Thyroid gland (tissue), 4 donors: Measurements from ENCODE around the gene ZNF335. TPM values are rescaled to one million over a fixed set of nuclear protein-coding genes. Genes with fewer than 3 reads are reported as not detected.

Experiments used
- DNase-seq, 2 donors: peaks; one replicate each; pipeline ENCODE4 v3.0.0-alpha.2; 2019
- H3K27ac ChIP-seq, 3 donors: fragments of 200-600 bp; sonication (generic); 1 replicate in 2 of 3; 2 replicates in 1 of 3; pipeline ENCODE4 v1.5.1; 2016 to 2019; ENCODE audit warnings: mild to moderate bottlenecking in 1 of 3, moderate library complexity in 1 of 3
- H3K27me3 ChIP-seq: fragments of 200-600 bp; sonication (generic); one replicate; pipeline ENCODE4 v1.5.1; 2019
- H3K36me3 ChIP-seq, 2 donors: fragments of 200-600 bp; sonication (generic); one replicate each; pipeline ENCODE4 v1.5.1; 2016 to 2019
- H3K4me1 ChIP-seq, 2 donors: fragments of 200-600 bp; sonication (generic); one replicate each; pipeline ENCODE4 v1.5.1; 2017 to 2019
- H3K4me3 ChIP-seq, 3 donors: fragments of 200-600 bp; sonication (generic); replicated peaks in 1 of 3; 1 replicate in 2 of 3; 2 replicates in 1 of 3; pipeline ENCODE4 v1.5.1; 2016; ENCODE audit warnings: mild to moderate bottlenecking in 1 of 3
- H3K9me3 ChIP-seq: fragments of 200-600 bp; sonication (generic); one replicate; pipeline ENCODE4 v1.5.1; 2017
- CTCF ChIP-seq, 6 experiments: fragments of 200-600 bp in 3 of 6; fragments of 450-650 bp in 3 of 6; sonication (generic) in 3 of 6; IDR thresholded peaks; one replicate each; pipeline ENCODE4 v1.5.1; 2016 to 2019; ENCODE audit warnings: antibody characterized with exemption in 6 of 6, mild to moderate bottlenecking in 2 of 6, inconsistent platforms in 1 of 6, moderate library complexity in 1 of 6
- POLR2A ChIP-seq, 2 donors: fragments of 450-650 bp; IDR thresholded peaks; one replicate each; pipeline ENCODE4 v1.6.1; 2017; ENCODE audit warnings: antibody characterized with exemption in 2 of 2, mild to moderate bottlenecking in 2 of 2, moderate library complexity in 1 of 2
- WGBS, 2 donors: methylation state at CpG; one replicate each; pipeline ENCODE4 v1.1.5; 2017; 5-methylcytosine and 5-hydroxymethylcytosine counted together
- intact Hi-C: fragments of 100-400 bp; cut with DNase I; formaldehyde crosslinking; loops from one replicate; pipeline ENCODE4 v1.15.1; 2023
- total RNA-seq, 4 donors: library from RNA; depleted of rRNA; stranded (reverse); fragments of >200 nt; gene quantifications; one replicate each; pipeline ENCODE4 v1.2.3, GENCODE V29; 2016

ZNF335 gene
- total RNA-seq, 4 donors from 2014 or later = 18.1 to 31.6 (median 25.6) TPM

GRCh38 chr20:46014517-46015396 lies 42.8 kb upstream of the ZNF335 start:
- intact Hi-C loops = no loop called here
- Histone ChIP-seq H3K4me1 (peaks cover 5 to 12% of the 10 kb centered on the region in 2 donors), H3K9me3 (no peaks in the 10 kb centered on the region), H3K36me3 (no peaks in the 10 kb centered on the region), H3K27me3 (peaks cover 31% of the 10 kb centered on the region), H3K27ac (no peak overlapping the region), H3K4me3 (no peak overlapping the region)
- no peak for DNase-seq
- TF ChIP-seq POLR2A (IDR thresholded peaks at IDR 0.05) (no peak), CTCF (IDR thresholded peaks at IDR 0.05) (no peak)
- 60 to 61% methylated on average over 7 of the region's 7 CpGs for WGBS, 2 donors

- Histone ChIP-seq H3K27me3 (peaks cover 31% of the 10 kb centered on the region), H3K4me1 (peaks cover 5 to 12% of the 10 kb centered on the region in 2 donors), H3K4me3 (no peak overlapping the region), H3K27ac (no peak overlapping the region), H3K36me3 (no peaks in the 10 kb centered on the region), H3K9me3 (no peaks in the 10 kb centered on the region)
- 1 to 2% methylated on average over 23 to 31 of the region's 67 CpGs for WGBS, 2 donors
- peak; percentile 52 to 55 for DNase-seq
- intact Hi-C loops = no loop called here
- no peak for TF ChIP-seq POLR2A (IDR thresholded peaks at IDR 0.05)
- TF ChIP-seq CTCF (IDR thresholded peaks at IDR 0.05) = peak; percentile 19 to 83 (median 50)
Observed at GRCh38 chr20:46013829-46014516, 42.0 kb upstream of the ZNF335 start.

GRCh38 chr20:46013322-46013828 lies 41.4 kb upstream of the ZNF335 start:
- DNase-seq = no peak
- peaks cover 5 to 12% of the 10 kb centered on the region in 2 donors for H3K4me1 ChIP-seq
- no peak for TF ChIP-seq CTCF (IDR thresholded peaks at IDR 0.05)
- no peak for TF ChIP-seq POLR2A (IDR thresholded peaks at IDR 0.05)
- no peak overlapping the region for H3K4me3 ChIP-seq
- intact Hi-C loops = no loop called here
- no peaks in the 10 kb centered on the region for H3K36me3 ChIP-seq
- 8 to 16% methylated on average over 20 to 23 of the region's 29 CpGs for WGBS, 2 donors
- H3K27me3 ChIP-seq = peaks cover 31% of the 10 kb centered on the region
- no peaks in the 10 kb centered on the region for H3K9me3 ChIP-seq
- H3K27ac ChIP-seq = no peak overlapping the region

- H3K4me3 ChIP-seq = no peak overlapping the region
- DNase-seq = no peak
- no peaks in the 10 kb centered on the region for H3K9me3 ChIP-seq
- WGBS, 2 donors = 53 to 57% methylated on average over 7 to 9 of the region's 10 CpGs
- H3K36me3 ChIP-seq = no peaks in the 10 kb centered on the region
- peaks cover 5 to 12% of the 10 kb centered on the region in 2 donors for H3K4me1 ChIP-seq
- no peak overlapping the region for H3K27ac ChIP-seq
- peaks cover 31% of the 10 kb centered on the region for H3K27me3 ChIP-seq
- intact Hi-C loops = no loop called here
- TF ChIP-seq POLR2A (IDR thresholded peaks at IDR 0.05) (no peak), CTCF (IDR thresholded peaks at IDR 0.05) (no peak)
Observed at GRCh38 chr20:46012921-46013320, 40.9 kb upstream of the ZNF335 start.
